Measurements from ENCODE around the gene PPM1L.

Gene PPM1L

DNA sequence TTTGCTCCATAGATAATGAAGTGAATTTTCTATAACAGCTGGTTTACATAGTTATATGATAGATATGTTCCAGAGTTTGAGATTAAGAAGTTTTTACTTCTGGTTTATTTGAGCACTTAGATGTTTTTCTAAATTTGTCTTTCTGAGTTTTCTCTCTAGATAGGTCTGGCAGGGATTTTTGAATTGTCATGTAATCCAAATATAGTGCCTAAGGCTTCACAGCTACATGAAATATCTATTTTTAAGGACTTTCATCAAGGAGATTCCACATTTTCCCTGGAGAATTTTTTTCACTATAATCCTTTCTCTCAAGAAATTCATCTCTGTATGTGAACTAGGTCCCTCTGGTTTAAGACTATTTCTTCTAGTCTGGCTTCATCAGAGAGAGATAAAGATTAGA lies 12.0 kb downstream of the PPM1L start:
- DNase-seq: no peak

DNA sequence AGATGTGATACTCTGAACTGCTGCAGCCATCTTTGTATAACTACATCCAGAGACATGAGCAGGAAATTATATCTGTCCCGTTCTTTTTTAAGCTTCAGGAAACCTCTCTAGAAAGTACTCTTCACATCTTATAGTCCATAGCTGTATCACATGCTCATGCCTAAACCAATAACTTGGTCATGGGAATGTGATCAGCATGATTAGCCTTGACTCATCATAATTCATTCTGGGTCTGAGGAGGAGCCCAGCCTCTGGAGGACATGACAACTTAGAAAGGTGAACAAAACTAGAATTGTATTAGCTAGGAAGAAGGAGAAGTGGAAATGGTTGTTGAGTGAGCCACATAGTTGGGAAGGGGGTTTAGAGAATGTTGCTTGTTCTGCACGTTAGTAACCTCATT lies 12.9 kb downstream of the PPM1L start:
- no peak for DNase-seq

DNA sequence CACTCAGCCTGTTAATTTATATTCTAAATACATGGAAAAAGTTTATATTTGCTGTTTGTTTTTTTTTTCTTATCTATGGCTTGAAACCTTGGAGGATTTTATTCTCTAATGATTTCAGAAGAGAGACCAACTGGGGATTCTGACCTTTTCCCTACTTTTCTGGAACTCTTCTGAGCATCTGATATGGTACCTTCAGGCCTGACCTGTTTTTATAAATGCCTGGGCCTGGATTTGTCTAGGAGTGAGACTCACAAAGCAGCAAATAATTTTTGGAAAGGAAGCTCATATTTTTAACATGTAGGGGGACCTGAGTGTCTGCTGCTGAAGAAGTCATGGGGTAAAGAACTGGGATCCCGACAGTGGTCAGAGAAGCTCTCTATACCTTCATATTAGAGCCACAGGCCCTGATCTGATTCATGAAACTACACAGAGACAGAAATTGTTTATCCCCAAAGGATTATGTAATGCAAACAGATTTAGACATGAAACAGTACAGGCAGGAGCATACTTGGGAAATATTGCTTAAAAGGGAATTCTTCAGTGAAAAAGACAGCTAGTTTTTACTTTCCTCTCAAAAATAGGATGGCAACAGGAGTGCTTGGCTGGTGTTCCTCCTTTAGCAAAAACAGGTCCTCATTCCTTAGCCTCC lies 15.9 kb downstream of the PPM1L start:
- DNase-seq: no peak

GRCh38 chr3:160773722-160774121 lies 17.7 kb downstream of the PPM1L start:
- DNase-seq: no peak

DNA sequence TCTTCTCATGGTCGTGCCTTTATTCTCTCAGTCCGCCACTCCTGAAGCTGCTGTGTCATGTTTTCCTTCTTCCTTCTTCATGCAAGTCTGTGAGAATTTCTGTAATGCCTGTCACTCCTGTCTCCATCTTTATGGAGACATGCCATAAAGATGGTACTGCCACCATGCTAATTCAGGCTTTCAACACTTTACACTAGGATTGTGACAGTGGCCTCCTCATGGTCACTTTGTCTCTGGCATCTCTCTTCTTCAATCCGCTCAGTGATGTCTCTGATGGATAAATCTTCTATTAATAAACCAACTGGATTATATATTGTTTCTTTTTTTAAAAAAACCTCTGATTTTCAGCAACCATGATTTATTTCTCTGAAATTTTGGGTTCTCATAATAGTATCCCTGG lies 18.1 kb downstream of the PPM1L start:
- DNase-seq: no peak

DNA sequence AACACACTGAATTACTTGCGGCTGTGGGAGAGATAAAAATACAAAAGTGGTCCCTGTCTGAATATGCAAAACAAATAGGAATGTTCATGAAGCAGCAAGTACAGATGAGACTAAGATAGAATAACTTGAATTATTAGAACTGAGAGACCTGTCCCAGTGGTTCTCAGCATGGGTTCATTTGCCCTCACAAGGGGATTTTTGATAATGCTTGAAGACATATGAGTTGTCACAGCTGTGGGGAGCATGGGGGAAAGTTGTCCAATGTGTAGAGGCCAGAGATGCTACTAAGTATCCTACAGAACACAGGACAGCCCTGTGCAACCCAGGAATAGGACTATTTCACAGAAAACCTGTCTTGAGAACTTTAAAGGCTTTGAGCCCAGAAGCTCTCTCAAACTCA lies 22.4 kb downstream of the PPM1L start:
- DNase-seq: no peak

DNA sequence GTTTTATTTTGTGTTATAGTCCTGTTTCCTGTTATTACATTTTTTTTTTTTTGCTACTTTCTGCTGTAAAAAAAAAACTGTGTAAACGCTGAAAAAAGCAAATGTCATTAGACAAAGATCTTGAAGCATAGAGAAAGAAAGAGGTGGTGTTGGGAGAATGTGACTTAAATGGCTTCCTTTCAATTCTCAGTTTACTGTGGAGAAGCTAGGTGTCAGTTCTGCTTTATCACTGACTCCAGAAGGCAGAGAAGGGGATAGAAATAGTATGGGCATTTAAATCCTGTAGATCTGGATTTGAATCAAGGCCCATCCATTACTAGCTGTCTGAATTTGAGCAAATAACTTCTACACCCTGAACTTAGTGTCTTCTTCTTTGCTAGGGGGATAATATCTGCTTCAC lies 23.0 kb downstream of the PPM1L start:
- DNase-seq: no peak

DNA sequence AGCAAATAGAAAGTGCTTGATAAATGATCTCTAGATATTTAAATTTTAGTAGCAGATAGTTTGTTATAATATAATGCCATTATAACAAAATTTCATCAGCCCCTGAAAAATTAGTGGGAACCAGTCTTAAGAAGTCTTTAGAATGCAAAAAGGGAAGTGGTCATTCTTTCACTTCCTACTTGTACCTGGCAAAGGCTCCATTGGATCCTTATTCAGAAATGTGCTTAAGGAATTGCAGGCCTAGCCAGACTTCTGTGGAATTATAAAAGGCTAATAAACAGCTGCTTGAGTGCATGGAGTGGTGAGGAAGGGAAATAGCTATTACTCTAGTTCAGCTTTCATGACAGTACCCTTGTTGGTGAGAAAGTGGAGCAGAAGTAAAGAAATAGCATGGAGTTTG lies 24.2 kb downstream of the PPM1L start:
- DNase-seq: no peak

DNA sequence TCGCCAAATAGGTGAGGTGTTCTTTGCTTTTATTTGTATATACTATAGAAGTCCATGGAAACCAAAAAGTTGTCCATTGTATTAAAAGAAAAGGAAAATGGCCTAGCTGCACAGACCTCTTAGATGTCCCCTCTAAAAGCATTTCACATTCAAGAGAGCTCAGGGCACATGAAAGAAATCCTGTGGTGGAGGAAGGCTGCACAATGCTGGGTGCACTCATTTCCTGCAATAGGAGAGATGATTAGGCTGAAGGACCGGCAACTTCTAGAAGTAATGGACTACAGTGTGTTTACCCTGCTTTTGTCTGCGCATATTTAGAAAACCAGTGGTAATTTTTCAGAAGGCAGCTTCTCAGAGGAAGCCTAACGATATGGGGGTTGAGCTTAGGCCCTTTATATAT lies 25.4 kb downstream of the PPM1L start:
- no peak for DNase-seq

- no peak for DNase-seq
Observed at GRCh38 chr3:160781863-160782262, 25.8 kb downstream of the PPM1L start.

DNA sequence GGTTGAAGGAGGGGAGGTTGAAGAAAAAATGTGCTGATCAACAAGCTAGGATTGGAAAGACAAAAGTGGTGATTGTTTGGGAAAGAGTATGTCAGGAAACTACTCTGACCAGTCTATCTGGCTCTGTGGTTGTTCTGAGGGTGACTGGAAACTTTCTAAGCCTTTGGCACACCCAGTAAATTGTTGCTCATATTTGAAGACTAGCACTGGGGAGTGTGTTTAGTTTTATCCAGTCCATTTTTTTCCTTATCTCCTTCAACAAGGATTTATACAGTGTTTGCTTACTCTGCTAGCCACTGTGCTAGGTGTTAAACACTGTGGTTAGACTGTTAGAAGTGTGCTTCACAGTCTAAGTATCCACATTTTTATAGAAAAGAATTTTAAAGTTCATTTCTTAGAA lies 28.8 kb downstream of the PPM1L start:
- no peak for DNase-seq

DNA sequence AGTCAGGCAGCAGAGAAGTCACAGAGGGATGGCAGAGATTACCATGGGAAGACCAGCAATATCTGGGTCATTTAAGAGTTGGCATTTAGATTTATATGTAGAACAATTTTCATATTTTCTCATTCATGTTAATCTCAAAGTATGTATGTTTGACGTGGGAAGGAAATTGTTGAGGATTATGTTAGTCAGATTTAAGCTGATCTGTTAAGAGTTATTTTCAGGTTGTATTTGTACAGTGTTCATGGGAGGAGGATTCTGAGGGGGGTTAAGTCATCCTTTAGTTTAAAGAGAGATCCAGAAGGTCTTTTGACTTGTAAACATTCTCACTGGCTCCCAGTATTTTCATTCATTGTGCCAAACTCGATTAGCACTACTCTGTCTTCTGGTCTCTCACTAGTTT lies 34.7 kb downstream of the PPM1L start:
- DNase-seq: no peak

DNA sequence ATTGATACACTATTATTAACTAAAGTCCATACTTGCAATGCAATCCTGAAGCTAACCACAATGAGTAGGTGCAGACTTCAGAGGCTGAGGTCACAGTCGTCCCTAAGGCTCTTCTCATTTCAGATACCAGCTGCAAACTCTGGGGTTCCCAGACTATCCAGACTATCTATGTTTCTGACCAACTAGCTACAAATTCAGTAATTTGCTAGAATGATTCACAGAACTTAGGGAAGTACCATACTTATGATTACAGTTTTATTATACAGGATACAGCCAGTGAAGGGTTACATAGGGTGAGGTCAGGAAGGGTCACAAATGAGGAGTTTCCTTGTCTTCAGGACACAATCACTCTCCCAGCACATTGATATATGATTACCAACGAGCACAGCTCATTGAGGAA lies 36.5 kb downstream of the PPM1L start:
- DNase-seq: no peak

- DNase-seq: no peak
Observed at GRCh38 chr3:160793722-160794252, 37.8 kb downstream of the PPM1L start.

DNA sequence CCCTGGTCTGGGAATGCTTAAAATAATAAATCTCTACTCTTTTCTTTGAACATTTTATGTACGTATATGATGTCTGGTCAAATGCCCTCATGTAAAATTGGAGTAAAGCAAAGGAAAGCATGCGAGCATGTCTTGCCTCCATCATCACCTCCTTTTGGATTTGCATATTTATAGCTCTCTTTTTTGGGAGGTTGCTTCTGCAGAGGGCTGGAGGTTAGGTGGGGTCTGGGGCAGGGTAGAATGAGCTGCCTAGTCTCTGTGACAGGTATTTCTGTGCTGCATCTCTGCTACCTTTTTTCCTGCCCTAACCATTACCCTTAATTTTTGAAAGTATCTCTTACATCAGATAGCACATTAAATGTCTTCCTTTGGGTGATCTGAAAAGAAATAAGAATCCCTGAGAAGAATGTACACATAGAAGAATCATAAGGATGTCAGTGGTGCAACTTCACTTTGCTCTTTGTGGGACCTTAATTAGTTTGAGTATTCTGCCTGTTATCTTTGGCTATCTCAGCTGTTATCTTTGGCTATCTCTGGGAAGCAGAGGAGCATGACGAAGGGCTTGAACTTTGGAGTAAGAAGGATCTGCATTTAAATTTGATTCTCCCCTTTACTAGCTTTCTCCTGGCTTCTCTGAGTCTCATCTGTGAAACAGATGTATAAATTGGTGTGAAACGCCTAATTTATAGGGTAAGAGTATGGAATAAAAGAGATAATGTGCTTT lies 40.2 kb downstream of the PPM1L start:
- DNase-seq: no peak

- DNase-seq: no peak
Observed at GRCh38 chr3:160796813-160797164, 40.8 kb downstream of the PPM1L start.

- no peak for DNase-seq
Observed at GRCh38 chr3:160797356-160797755, 41.3 kb downstream of the PPM1L start.

- DNase-seq: peak; percentile 9 to 16
Observed at GRCh38 chr3:160801386-160802118, 45.5 kb downstream of the PPM1L start.

GRCh38 chr3:160804762-160805161 lies 48.7 kb downstream of the PPM1L start:
- DNase-seq: no peak

- DNase-seq: no peak
Observed at GRCh38 chr3:160806094-160806493, 50.1 kb downstream of the PPM1L start.

DNA sequence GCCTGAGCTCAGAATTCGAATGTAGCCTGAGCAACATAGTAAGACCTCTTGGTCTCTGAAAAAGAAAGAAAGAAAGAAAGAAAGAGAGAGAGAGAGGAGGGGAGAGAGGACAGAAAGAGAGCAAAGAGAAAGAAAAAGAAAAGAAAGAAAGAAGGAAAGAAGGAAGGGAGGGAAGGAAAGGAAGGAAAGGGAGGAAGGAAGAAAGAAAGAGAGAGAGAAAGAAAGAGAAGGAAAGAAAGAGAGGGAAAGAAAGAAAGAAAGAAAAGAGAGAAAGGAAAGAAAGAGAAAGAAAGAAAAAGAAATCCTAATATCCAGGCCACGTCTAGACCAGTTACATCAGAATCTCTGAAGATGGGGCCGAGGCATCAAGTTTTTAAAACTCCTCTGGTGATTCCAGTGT lies 50.7 kb downstream of the PPM1L start:
- no peak for DNase-seq

DNA sequence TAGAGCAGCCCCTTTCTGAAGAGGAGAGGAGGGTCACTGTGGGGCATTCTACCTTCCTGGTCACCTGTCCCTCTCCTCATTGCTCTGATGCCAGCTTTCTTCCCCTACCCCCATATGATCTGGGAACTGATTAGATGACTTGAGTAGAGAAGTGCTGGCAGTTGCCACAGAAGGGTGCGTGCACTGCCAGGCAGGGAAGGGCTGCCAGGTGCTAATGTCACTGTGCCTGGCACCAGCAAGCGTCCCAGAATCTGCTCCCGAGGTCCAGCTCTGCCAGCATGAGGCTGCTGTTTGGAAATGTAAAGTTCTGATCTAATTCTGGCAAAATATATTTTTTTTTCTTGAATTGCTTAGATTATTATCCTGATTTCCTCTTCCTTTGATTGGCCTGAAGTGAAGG lies 52.8 kb downstream of the PPM1L start:
- no peak for DNase-seq

GRCh38 chr3:160809453-160809852 lies 53.4 kb downstream of the PPM1L start:
- DNase-seq: no peak

Measured in stimulated activated CD4-positive, alpha-beta T cell treated with anti-CD3 and anti-CD28 coated beads, Interleukin-2, amount 100 ng/mL, for 48 hours (primary cell).